RPMI8226 (cell line): ENCODE data around the gene PLEKHH1.

ENCODE experiments used
- DNase-seq: peaks from one replicate; pipeline ENCODE4 v3.0.0-alpha.2; 2015

The PLEKHH1 gene

GRCh38 chr14:67512463-67513310 is 20.4 kb upstream of the PLEKHH1 start:
- DNase-seq, result no peak

- no peak for DNase-seq
Observed at GRCh38 chr14:67513631-67514108, 19.4 kb upstream of the PLEKHH1 start.

- no peak for DNase-seq
Observed at GRCh38 chr14:67514203-67514607, 18.9 kb upstream of the PLEKHH1 start.

GRCh38 chr14:67514650-67515385 is 18.3 kb upstream of the PLEKHH1 start:
- DNase-seq, result peak; percentile 43

GRCh38 chr14:67515386-67516079 is 17.6 kb upstream of the PLEKHH1 start:
- DNase-seq, result peak; percentile 30

- DNase-seq, result no peak
Observed at GRCh38 chr14:67516676-67517075, 16.4 kb upstream of the PLEKHH1 start.

- no peak for DNase-seq
Observed at GRCh38 chr14:67517083-67517482, 16.0 kb upstream of the PLEKHH1 start.

- no peak for DNase-seq
Observed at GRCh38 chr14:67519406-67519805, 13.7 kb upstream of the PLEKHH1 start.

- no peak for DNase-seq
Observed at GRCh38 chr14:67520482-67520881, 12.6 kb upstream of the PLEKHH1 start.

- no peak for DNase-seq
Observed at GRCh38 chr14:67522270-67522669, 10.8 kb upstream of the PLEKHH1 start.

GRCh38 chr14:67523764-67524633 is 9.1 kb upstream of the PLEKHH1 start:
- no peak for DNase-seq

GRCh38 chr14:67524634-67524963 is 8.5 kb upstream of the PLEKHH1 start:
- DNase-seq, result peak; percentile 70

- DNase-seq, result no peak
Observed at GRCh38 chr14:67525389-67525788, 7.7 kb upstream of the PLEKHH1 start.

- DNase-seq, result no peak
Observed at GRCh38 chr14:67526181-67526580, 6.9 kb upstream of the PLEKHH1 start.

- peak; percentile 41 for DNase-seq
Observed at GRCh38 chr14:67526676-67527459, 6.2 kb upstream of the PLEKHH1 start.

GRCh38 chr14:67527756-67528155 is 5.3 kb upstream of the PLEKHH1 start:
- DNase-seq, result no peak

GRCh38 chr14:67528276-67528675 is 4.8 kb upstream of the PLEKHH1 start:
- no peak for DNase-seq

GRCh38 chr14:67529947-67530935 is 2.8 kb upstream of the PLEKHH1 start:
- DNase-seq, result no peak

- no peak for DNase-seq
Observed at GRCh38 chr14:67532606-67532997, 488 bp upstream of the PLEKHH1 start.

- DNase-seq, result no peak
Observed at GRCh38 chr14:67533754-67534085, 630 bp downstream of the PLEKHH1 start.

GRCh38 chr14:67536087-67536486 is 3.0 kb downstream of the PLEKHH1 start:
- DNase-seq, result no peak
